Mesothelial cell of epicardium (in vitro differentiated cells): Measurements from ENCODE around the gene WWOX. TPM values are rescaled to one million over a fixed set of nuclear protein-coding genes. Genes with fewer than 3 reads are reported as not detected.

ENCODE experiments used
- DNase-seq, 2 experiments: peaks; one replicate each; pipeline ENCODE4 v3.0.0; 2021; ENCODE audit warnings: low spot score in 2 of 2; ENCODE audit not compliant: unreplicated experiment in 2 of 2
- H3K27ac Mint-ChIP-seq: 2 replicates; pipeline ENCODE4 v1.8.0; 2021; ENCODE audit warnings: mixed read lengths
- H3K27me3 Mint-ChIP-seq: 2 replicates; pipeline ENCODE4 v1.8.0; 2021; ENCODE audit warnings: low read depth, mixed read lengths
- H3K36me3 Mint-ChIP-seq: 2 replicates; pipeline ENCODE4 v1.8.0; 2021; ENCODE audit warnings: mixed read lengths
- H3K4me1 Mint-ChIP-seq: 2 replicates; pipeline ENCODE4 v1.8.0; 2021; ENCODE audit warnings: mixed read lengths
- H3K4me3 Mint-ChIP-seq: 2 replicates; pipeline ENCODE4 v1.8.0; 2021; ENCODE audit warnings: mild to moderate bottlenecking, moderate library complexity, mixed read lengths
- H3K9me3 Mint-ChIP-seq: 2 replicates; pipeline ENCODE4 v1.8.0; 2021; ENCODE audit warnings: mixed read lengths
- total RNA-seq: library from RNA; stranded (reverse); gene quantifications from 3 replicates; pipeline ENCODE4 v1.2.1, GENCODE V29; 2021
- TF ChIP-seq, protein P1 (sequence below): fragments of 200-600 bp; sonication (generic); IDR thresholded peaks from one replicate; pipeline ENCODE4 v1.5.0; 2021; ENCODE audit warnings: antibody characterized with exemption; ENCODE audit not compliant: unreplicated experiment

Gene WWOX
- total RNA-seq, 1 donor from 2014 or later, result 29.7 TPM

DNA sequence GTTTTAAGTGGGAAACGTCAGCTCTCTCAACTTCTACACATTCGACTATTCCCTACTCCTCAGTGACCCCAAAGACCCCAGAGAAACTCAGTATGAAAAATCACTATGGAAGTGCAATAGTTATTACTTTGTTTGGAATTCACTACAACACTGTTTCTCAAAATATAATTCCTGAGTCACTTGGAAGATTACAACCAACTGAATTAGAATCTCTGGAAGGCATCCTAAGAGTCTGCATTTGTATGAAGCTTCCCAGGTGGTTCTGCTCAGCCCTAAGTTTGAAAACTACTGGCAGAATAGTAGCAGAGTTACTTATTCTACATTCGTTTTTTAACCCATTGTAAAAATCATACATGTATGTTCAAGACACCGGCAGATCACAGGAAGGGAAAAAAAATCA lies 975.5 kb downstream of the WWOX start:
- no peaks in the 10 kb centered on the region for H3K9me3 Mint-ChIP-seq
- H3K4me1 Mint-ChIP-seq, result peaks cover 49% of the 10 kb centered on the region
- TF ChIP-seq, protein P1, sequence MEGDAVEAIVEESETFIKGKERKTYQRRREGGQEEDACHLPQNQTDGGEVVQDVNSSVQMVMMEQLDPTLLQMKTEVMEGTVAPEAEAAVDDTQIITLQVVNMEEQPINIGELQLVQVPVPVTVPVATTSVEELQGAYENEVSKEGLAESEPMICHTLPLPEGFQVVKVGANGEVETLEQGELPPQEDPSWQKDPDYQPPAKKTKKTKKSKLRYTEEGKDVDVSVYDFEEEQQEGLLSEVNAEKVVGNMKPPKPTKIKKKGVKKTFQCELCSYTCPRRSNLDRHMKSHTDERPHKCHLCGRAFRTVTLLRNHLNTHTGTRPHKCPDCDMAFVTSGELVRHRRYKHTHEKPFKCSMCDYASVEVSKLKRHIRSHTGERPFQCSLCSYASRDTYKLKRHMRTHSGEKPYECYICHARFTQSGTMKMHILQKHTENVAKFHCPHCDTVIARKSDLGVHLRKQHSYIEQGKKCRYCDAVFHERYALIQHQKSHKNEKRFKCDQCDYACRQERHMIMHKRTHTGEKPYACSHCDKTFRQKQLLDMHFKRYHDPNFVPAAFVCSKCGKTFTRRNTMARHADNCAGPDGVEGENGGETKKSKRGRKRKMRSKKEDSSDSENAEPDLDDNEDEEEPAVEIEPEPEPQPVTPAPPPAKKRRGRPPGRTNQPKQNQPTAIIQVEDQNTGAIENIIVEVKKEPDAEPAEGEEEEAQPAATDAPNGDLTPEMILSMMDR, result no peak
- no peaks in the 10 kb centered on the region for H3K27me3 Mint-ChIP-seq
- no peak for DNase-seq
- no peak overlapping the region for H3K27ac Mint-ChIP-seq
- no peak overlapping the region for H3K4me3 Mint-ChIP-seq
- H3K36me3 Mint-ChIP-seq, result no peaks in the 10 kb centered on the region

DNA sequence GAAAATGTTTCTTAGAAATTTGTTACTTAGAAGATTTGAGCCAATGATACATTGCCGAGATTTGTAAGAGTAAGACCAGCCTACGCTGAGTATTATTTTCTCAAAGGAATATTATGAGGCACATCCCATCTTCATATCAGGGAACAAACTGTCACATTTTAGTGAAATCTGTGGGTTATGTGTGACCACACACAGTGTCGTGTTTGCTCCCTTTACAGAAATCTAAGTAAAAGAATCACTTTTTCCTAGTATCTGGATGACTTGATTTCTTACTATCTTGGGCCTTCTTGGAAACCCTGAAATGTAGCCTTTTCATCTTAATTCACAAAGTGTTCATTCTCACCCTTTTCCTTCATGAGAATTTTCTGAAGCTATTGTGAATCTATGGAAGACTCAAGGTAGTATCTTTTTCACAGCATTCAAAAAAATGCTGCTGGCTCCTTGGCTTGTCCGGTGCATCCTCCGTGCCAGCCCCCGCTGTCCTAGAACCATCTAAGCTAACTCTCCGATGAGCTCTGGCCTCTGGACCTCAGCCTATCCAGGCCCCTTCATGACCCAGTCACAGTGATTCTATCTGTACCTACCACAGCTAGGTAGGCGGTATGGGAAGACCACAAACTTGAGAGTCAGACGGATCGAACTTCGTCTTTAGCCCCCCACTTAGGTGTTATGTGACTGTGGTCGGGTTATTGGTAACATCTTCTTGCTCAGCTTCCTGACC lies 976.8 kb downstream of the WWOX start:
- Mint-ChIP-seq H3K36me3 (no peaks in the 10 kb centered on the region), H3K27me3 (no peaks in the 10 kb centered on the region), H3K4me3 (no peak overlapping the region), H3K9me3 (no peaks in the 10 kb centered on the region), H3K4me1 (peaks cover 36% of the 10 kb centered on the region), H3K27ac (no peak overlapping the region)
- no peak for DNase-seq
- TF ChIP-seq, protein P1, result no peak

DNA sequence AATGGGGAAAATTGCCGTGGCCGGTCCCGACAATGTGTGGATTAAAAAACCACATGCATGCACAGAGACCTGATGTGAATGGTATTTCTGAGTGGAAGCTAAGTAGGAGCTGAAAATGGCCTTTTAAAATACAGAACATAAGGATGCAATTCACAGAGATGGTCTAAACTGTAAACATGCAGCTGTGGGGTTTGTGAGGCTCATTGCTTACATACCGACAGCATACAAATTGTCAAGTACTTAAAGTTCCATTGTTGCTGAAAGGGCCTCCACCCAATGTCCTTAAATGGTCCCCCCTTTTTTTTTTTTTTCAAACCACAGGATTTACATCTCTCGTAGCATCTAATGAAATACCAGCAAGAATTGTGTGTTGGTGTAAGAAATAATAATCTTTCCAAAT lies 977.9 kb downstream of the WWOX start:
- no peaks in the 10 kb centered on the region for H3K9me3 Mint-ChIP-seq
- peaks cover 25% of the 10 kb centered on the region for H3K4me1 Mint-ChIP-seq
- no peak overlapping the region for H3K27ac Mint-ChIP-seq
- no peak overlapping the region for H3K4me3 Mint-ChIP-seq
- no peaks in the 10 kb centered on the region for H3K36me3 Mint-ChIP-seq
- TF ChIP-seq, protein P1, result no peak
- DNase-seq, result no peak
- no peaks in the 10 kb centered on the region for H3K27me3 Mint-ChIP-seq

DNA sequence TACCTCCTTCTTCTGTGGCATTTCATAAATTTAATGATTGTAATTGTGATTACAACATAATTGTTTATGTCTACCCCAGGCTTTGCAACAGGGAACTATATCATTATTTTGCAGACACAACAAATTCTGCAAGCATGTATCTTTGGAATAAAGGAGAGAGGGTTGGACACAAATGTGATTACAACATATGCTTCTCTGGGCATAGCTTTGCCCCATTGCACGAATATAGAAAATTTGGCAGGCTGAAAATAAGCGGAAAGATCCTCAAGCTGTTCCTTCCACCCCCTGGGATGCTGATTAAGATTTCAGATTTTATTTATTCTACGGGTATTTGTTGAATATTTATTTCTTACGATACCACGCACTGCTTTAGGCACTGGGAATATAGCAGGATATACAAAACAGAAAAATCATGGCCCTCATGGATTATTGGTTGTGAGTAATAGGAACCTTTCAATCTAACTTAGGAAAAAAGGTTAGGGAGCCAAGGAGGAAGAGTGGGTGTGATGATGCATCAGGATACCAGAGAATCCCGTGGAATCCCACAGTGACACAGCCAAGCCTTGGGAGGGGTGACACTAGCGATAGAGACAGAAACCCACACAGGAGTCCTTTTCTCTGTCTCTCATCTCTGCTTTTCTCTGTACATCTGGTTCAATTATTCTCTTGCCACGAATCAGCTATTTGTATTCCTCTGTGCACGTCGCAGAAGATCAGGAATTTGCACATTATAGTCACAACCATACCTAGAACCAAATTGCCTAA lies 980.4 kb downstream of the WWOX start:
- Mint-ChIP-seq H3K36me3 (no peaks in the 10 kb centered on the region), H3K27ac (no peak overlapping the region), H3K9me3 (no peaks in the 10 kb centered on the region), H3K4me3 (no peak overlapping the region), H3K27me3 (no peaks in the 10 kb centered on the region), H3K4me1 (peaks cover 7% of the 10 kb centered on the region)
- TF ChIP-seq, protein P1, result no peak
- DNase-seq, result no peak

DNA sequence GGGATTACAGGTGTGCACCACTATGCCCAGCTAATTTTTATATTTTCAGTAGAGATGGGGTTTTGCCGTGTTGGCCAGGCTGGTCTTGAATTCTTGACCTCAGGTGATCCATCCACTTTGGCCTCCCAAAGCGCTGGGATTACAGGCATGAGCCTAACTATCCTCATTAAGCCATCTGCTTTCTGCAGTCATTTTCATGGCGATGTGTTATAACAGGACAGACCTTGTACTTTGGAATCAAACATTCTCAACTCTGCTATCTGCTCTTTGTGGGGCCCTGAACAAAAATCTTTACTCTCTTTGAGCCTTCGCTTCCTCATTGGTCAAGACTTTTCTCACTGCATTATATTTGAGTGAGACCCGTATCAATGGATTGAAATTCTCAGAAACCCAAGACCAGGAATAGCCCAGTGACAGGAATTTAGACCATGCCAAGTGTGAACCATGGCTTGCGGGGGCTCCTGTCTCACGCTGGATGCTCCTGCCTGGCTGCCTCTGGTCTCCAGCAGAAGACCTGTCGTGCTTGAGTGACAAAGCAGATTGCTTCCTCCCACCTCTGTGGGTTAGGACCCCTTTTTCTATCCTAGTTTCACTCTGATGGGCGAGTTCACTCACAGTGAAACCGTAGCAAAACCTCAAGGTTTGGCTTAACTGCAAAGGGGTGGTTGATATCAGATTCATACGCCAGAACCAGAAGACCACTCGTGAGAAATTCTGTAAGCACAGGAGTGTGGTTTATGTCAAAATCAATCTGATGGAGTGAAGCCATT lies 982.0 kb downstream of the WWOX start:
- Mint-ChIP-seq H3K4me3 (no peak overlapping the region), H3K27ac (no peak overlapping the region), H3K36me3 (no peaks in the 10 kb centered on the region), H3K4me1 (no peaks in the 10 kb centered on the region), H3K9me3 (no peaks in the 10 kb centered on the region), H3K27me3 (no peaks in the 10 kb centered on the region)
- TF ChIP-seq, protein P1, result no peak
- DNase-seq, result no peak
